OCI-LY1 (cell line): ENCODE data around the gene RPL19.

ENCODE experiments used
- EZH2 ChIP-seq: fragments of 200-600 bp; sonication (generic), shearing (Covaris generic); IDR thresholded peaks from 2 replicates; pipeline ENCODE4 v1.8.0; 2017; ENCODE audit warnings: borderline replicate concordance, mixed run types, mild to moderate bottlenecking, antibody characterized with exemption, low read length, moderate library complexity, mixed read lengths
- TF ChIP-seq, protein P1 (sequence below): fragments of 200-600 bp; sonication (generic), shearing (Covaris generic); IDR thresholded peaks from 2 replicates; pipeline ENCODE4 v1.5.1; 2017; ENCODE audit warnings: mild to moderate bottlenecking, antibody characterized with exemption, low read length, moderate library complexity, mixed read lengths

DNA sequence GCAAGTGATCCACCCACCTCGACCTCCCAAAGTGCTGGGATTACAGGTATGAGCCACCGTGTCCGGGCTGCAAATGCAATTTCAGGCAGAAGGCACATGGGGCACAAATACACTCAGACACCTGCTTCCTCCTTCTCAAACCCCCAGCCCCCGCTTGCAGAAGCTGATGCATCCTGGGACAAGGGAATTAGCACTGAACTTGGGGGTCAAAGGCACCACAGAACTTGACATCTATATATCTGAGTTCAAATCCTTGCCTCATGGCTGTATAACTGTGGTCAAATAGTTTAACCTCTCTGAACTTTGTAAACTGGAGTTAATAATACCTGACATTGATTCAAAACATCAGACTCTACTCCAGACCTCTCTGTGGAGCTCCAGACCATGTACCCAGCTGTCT, 30.0 kb upstream of the RPL19 start:
- TF ChIP-seq, protein P1, sequence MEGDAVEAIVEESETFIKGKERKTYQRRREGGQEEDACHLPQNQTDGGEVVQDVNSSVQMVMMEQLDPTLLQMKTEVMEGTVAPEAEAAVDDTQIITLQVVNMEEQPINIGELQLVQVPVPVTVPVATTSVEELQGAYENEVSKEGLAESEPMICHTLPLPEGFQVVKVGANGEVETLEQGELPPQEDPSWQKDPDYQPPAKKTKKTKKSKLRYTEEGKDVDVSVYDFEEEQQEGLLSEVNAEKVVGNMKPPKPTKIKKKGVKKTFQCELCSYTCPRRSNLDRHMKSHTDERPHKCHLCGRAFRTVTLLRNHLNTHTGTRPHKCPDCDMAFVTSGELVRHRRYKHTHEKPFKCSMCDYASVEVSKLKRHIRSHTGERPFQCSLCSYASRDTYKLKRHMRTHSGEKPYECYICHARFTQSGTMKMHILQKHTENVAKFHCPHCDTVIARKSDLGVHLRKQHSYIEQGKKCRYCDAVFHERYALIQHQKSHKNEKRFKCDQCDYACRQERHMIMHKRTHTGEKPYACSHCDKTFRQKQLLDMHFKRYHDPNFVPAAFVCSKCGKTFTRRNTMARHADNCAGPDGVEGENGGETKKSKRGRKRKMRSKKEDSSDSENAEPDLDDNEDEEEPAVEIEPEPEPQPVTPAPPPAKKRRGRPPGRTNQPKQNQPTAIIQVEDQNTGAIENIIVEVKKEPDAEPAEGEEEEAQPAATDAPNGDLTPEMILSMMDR: no peak
- TF ChIP-seq EZH2: no peak
